ENCODE data around the gene APIP. TPM values are rescaled to one million over a fixed set of nuclear protein-coding genes. Genes with fewer than 3 reads are reported as not detected.

Gene APIP
- polyA plus RNA-seq, 1 of the 3 experiments (the other 2 are of a cell fraction) = 21.3 TPM

GRCh38 chr11:34881900-34882299, 34.3 kb downstream of the APIP start (continued):
- TF ChIP-seq CTCF (IDR thresholded peaks at IDR 0.05) = no peak
- TF ChIP-seq CHD2 (IDR thresholded peaks at IDR 0.05; ENCODE audit: low read length, partially characterized antibody) = no peak
- TF ChIP-seq MEF2A (IDR thresholded peaks at IDR 0.05; ENCODE audit: borderline replicate concordance, low read depth) = no peak
- TF ChIP-seq EP300 (IDR thresholded peaks at IDR 0.05; ENCODE audit: borderline replicate concordance in 1 of 2, low read depth in 1 of 2, low read length in 1 of 2) = no peak

- H3K9me3 ChIP-seq = no peaks in the 10 kb centered on the region
- POLR2A ChIA-PET = no interaction called here
- no peak for DNase-seq
- H3K36me3 ChIP-seq (replicated peaks in 1 of 2; ENCODE audit: control insufficient read depth in 1 of 2, insufficient read depth in 2 of 2, low read length in 1 of 2) = peaks cover 2 to 9% of the 10 kb centered on the region in 2 experiments
- H3K4me1 ChIP-seq (ENCODE audit: control insufficient read depth in 1 of 2, insufficient read depth in 2 of 2, low read depth in 1 of 2, low read length in 1 of 2) = peaks cover 0 to 4% of the 10 kb centered on the region in 2 experiments; a peak in 1 of 4 replicates
- H4K20me1 ChIP-seq (ENCODE audit: insufficient read depth) = no peaks in the 10 kb centered on the region
- H3K9ac ChIP-seq = no peak overlapping the region
- 95% methylated on average over 3 of the region's 3 CpGs for WGBS (ENCODE audit: low lambda C conversion rate)
- H3K4me2 ChIP-seq = no peak overlapping the region
- no peak overlapping the region for H3K27ac ChIP-seq (ENCODE audit: low read depth in 2 of 2, low read length in 1 of 2)
- no peaks in the 10 kb centered on the region for H3K9me2 ChIP-seq
- H3K27me3 ChIP-seq (ENCODE audit: insufficient read depth) = no peaks in the 10 kb centered on the region
- H3F3A ChIP-seq (replicated peaks; ENCODE audit: insufficient read depth) = peaks cover 4% of the 10 kb centered on the region
- no peaks in the 10 kb centered on the region for H3K79me2 ChIP-seq (ENCODE audit: insufficient read depth)
- TF ChIP-seq NRF1 (IDR thresholded peaks at IDR 0.05; ENCODE audit: low read depth, low read length) (no peak), GATA2 (CRISPR knock-in tag; IDR thresholded peaks at IDR 0.05) (no peak), RFX5 (IDR thresholded peaks at IDR 0.05; ENCODE audit: low read length) (no peak), JUND (IDR thresholded peaks at IDR 0.05) (no peak), TEAD4 (IDR thresholded peaks at IDR 0.05; ENCODE audit: borderline replicate concordance, insufficient read depth) (no peak), CTCF (IDR thresholded peaks at IDR 0.05) (no peak), FOXJ3 (CRISPR knock-in tag; IDR thresholded peaks at IDR 0.05) (no peak), REST (IDR thresholded peaks at IDR 0.05; ENCODE audit: low read depth, low read length) (no peak), SMC3 (IDR thresholded peaks at IDR 0.05; ENCODE audit: low read depth, low read length) (no peak), YY1 (IDR thresholded peaks at IDR 0.05; ENCODE audit: low read depth) (no peak), FOSL2 (IDR thresholded peaks at IDR 0.05; ENCODE audit: borderline replicate concordance, low read depth) (no peak)
- CTCF ChIA-PET = interaction anchor here (0.8 to 3.5 kb wide), 3 partner anchors 10 to 291 kb away, joined by 3 to 12 read pairs (median 7); no protein-coding TSS in a partner anchor
- H2AFZ ChIP-seq (ENCODE audit: low read depth) = no peak overlapping the region
- H3K4me3 ChIP-seq (ENCODE audit: low read depth in 2 of 2, low read length in 1 of 2) = no peak overlapping the region
Measured at GRCh38 chr11:34877375-34877975, 38.7 kb downstream of the APIP start.

Data from SK-N-SH (cell line).